GM23248 (cell line): ENCODE results near the gene PKD1. TPM values are rescaled to one million over a fixed set of nuclear protein-coding genes. Genes with fewer than 3 reads are reported as not detected.

Experiments used
- DNase-seq: peaks from one replicate; pipeline ENCODE4 v3.0.0-alpha.2; 2015
- H2AFZ ChIP-seq: fragments of 200-600 bp; sonication (generic); 2 replicates; pipeline ENCODE4 v1.6.1; 2016; ENCODE audit warnings: antibody characterized with exemption
- H3F3A ChIP-seq: fragments of 200-600 bp; sonication (generic); 2 replicates; pipeline ENCODE4 v1.6.1; 2016; ENCODE audit warnings: mild to moderate bottlenecking, antibody characterized with exemption, mixed run types; ENCODE audit not compliant: insufficient read depth
- H3K27ac ChIP-seq: fragments of 200-600 bp; sonication (generic); 2 replicates; pipeline ENCODE4 v1.5.1; 2016; ENCODE audit warnings: mild to moderate bottlenecking
- H3K27me3 ChIP-seq: fragments of 200-600 bp; sonication (generic); replicated peaks from 2 replicates; pipeline ENCODE4 v1.6.1; 2016; ENCODE audit warnings: mild to moderate bottlenecking; ENCODE audit not compliant: insufficient read depth
- H3K36me3 ChIP-seq: fragments of 200-600 bp; sonication (generic); 2 replicates; pipeline ENCODE4 v1.6.1; 2016; ENCODE audit warnings: low read depth, mild to moderate bottlenecking
- H3K4me1 ChIP-seq: fragments of 200-600 bp; sonication (generic); 2 replicates; pipeline ENCODE4 v1.6.1; 2016; ENCODE audit warnings: mild to moderate bottlenecking; ENCODE audit not compliant: insufficient read depth
- H3K4me2 ChIP-seq: fragments of 200-600 bp; sonication (generic); one replicate; pipeline ENCODE4 v1.6.1; 2016; ENCODE audit warnings: mild to moderate bottlenecking; ENCODE audit not compliant: unreplicated experiment
- H3K4me3 ChIP-seq: fragments of 200-600 bp; sonication (generic); 2 replicates; pipeline ENCODE4 v1.5.1; 2016; ENCODE audit warnings: mild to moderate bottlenecking
- H3K79me2 ChIP-seq: fragments of 200-600 bp; sonication (generic); 2 replicates; pipeline ENCODE4 v1.6.1; 2016; ENCODE audit warnings: mild to moderate bottlenecking; ENCODE audit not compliant: insufficient read depth
- H3K9ac ChIP-seq: fragments of 200-600 bp; sonication (generic); 2 replicates; pipeline ENCODE4 v1.6.1; 2016; ENCODE audit warnings: mild to moderate bottlenecking
- H3K9me2 ChIP-seq: fragments of 200-600 bp; sonication (generic); 2 replicates; pipeline ENCODE4 v1.6.1; 2016; ENCODE audit warnings: mixed run types, mild to moderate bottlenecking, moderate library complexity; ENCODE audit not compliant: insufficient read depth
- H3K9me3 ChIP-seq: fragments of 200-600 bp; sonication (generic); one replicate; pipeline ENCODE4 v1.6.1; 2017; ENCODE audit warnings: low read depth
- H4K20me1 ChIP-seq: fragments of 200-600 bp; sonication (generic); 2 replicates; pipeline ENCODE4 v1.6.0; 2016; ENCODE audit not compliant: insufficient read depth
- EZH2 ChIP-seq: fragments of 200-600 bp; sonication (generic); IDR thresholded peaks from 2 replicates; pipeline ENCODE4 v1.6.1; 2018; ENCODE audit warnings: antibody characterized with exemption, mild to moderate bottlenecking; ENCODE audit not compliant: insufficient read depth, poor library complexity, severe bottlenecking
- EZH2phosphoT487 ChIP-seq: fragments of 200-600 bp; sonication (generic); IDR thresholded peaks from 2 replicates; pipeline ENCODE4 v1.6.1; 2018; ENCODE audit warnings: antibody characterized with exemption, moderate library complexity, mild to moderate bottlenecking, low read depth; ENCODE audit not compliant: insufficient read depth
- WGBS, 2 experiments: methylation state at CpG; one replicate each; pipeline ENCODE4 v1.1.6; 2015 to 2017; ENCODE audit warnings: low lambda C conversion rate in 2 of 2, low coverage in 1 of 2; ENCODE audit errors: missing lambda C conversion rate in 2 of 2; 5-methylcytosine and 5-hydroxymethylcytosine counted together
- in situ Hi-C: fragments of 300-500 bp; cut with MboI; formaldehyde crosslinking; loops from 2 replicates; pipeline ENCODE4 v1.15.0; 2020
- polyA plus RNA-seq: library from polyadenylated mRNA; unstranded; fragments of >200 nt; fragmentation: Nextera tagmentation; extraction: Ambion mirVana; gene quantifications from 2 replicates; pipeline ENCODE4 v1.2.1, GENCODE V29; 2016
- total RNA-seq: library from RNA; depleted of rRNA; stranded (reverse); fragments of >200 nt; shearing (Covaris generic); gene quantifications from 2 replicates; pipeline ENCODE4 v1.2.3, GENCODE V29; 2014

Gene PKD1
- total and polyA plus RNA-seq, 2 experiments from 2014 or later, result 48.4 to 201 TPM

- H3K9ac ChIP-seq, result no peak overlapping the region
- H3K9me2 ChIP-seq, result no peaks in the 10 kb centered on the region
- no peaks in the 10 kb centered on the region for H3F3A ChIP-seq
- H3K79me2 ChIP-seq, result no peaks in the 10 kb centered on the region
- no peak overlapping the region for H3K4me3 ChIP-seq
- no peaks in the 10 kb centered on the region for H3K9me3 ChIP-seq
- H4K20me1 ChIP-seq, result no peaks in the 10 kb centered on the region
- no peaks in the 10 kb centered on the region for H3K4me1 ChIP-seq
- no peak for DNase-seq
- H2AFZ ChIP-seq, result no peak overlapping the region
- in situ Hi-C loops, result no loop called here
- H3K4me2 ChIP-seq, result no peak overlapping the region
- TF ChIP-seq EZH2phosphoT487, result no peak
- TF ChIP-seq EZH2, result no peak
- H3K27me3 ChIP-seq, result no peaks in the 10 kb centered on the region
- 90 to 91% methylated on average over 34 of the region's 35 CpGs for WGBS, 2 experiments
- no peak overlapping the region for H3K27ac ChIP-seq
- no peaks in the 10 kb centered on the region for H3K36me3 ChIP-seq
Measured at GRCh38 chr16:2081201-2082084, 54.3 kb downstream of the PKD1 start.

DNA sequence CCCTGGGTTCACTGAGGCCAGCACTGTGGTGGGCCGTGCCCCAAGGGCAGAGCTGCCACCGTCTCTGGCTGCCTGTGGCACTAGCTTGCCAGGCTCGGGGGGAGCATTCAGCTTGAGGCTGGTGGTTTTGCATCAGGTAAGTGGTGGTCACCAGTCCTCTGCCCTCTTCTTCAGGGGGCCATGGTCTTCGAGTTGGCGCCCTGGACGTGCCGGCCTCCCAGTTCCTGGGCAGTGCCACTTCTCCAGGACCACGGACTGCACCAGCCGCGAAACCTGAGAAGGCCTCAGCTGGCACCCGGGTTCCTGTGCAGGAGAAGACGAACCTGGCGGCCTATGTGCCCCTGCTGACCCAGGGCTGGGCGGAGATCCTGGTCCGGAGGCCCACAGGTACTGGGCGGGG is 55.7 kb downstream of the PKD1 start:
- DNase-seq, result no peak
- Histone ChIP-seq H3K4me3 (no peak overlapping the region), H3K27ac (no peak overlapping the region), H3K9me2 (no peaks in the 10 kb centered on the region), H3K4me2 (no peak overlapping the region), H3F3A (no peaks in the 10 kb centered on the region), H3K9me3 (no peaks in the 10 kb centered on the region), H4K20me1 (no peaks in the 10 kb centered on the region), H2AFZ (no peak overlapping the region), H3K4me1 (no peaks in the 10 kb centered on the region), H3K27me3 (no peaks in the 10 kb centered on the region), H3K36me3 (no peaks in the 10 kb centered on the region), H3K9ac (no peak overlapping the region), H3K79me2 (no peaks in the 10 kb centered on the region)
- TF ChIP-seq EZH2 (no peak), EZH2phosphoT487 (no peak)
- 92 to 95% methylated on average over 16 of the region's 16 CpGs for WGBS, 2 experiments
- in situ Hi-C loops, result no loop called here

DNA sequence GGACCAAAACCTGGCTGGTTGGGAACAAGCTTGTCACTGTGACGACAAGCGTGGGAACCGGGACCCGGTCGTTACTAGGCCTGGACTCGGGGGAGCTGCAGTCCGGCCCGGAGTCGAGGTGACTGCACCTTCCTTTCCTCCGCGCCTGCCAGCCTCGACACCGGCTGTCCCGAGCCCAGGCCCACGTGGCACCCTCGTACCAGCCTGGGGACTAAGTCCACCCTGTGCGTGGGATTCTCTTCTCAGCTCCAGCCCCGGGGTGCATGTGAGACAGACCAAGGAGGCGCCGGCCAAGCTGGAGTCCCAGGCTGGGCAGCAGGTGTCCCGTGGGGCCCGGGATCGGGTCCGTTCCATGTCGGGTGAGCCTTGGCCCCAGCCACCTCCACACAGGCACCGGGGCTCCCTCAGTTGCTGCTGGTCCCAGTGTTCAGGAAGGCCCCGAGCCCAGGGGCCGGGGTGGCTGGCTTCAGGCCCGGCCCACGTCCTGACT is 56.3 kb downstream of the PKD1 start:
- Histone ChIP-seq H3K4me1 (no peaks in the 10 kb centered on the region), H2AFZ (no peak overlapping the region), H3K9me2 (no peaks in the 10 kb centered on the region), H3K9ac (no peak overlapping the region), H3K9me3 (no peaks in the 10 kb centered on the region), H3K4me3 (no peak overlapping the region), H3K36me3 (no peaks in the 10 kb centered on the region; the same call in 1 of the 2 replicates), H3F3A (no peaks in the 10 kb centered on the region), H3K4me2 (no peak overlapping the region), H4K20me1 (no peaks in the 10 kb centered on the region), H3K27me3 (no peaks in the 10 kb centered on the region), H3K79me2 (no peaks in the 10 kb centered on the region), H3K27ac (no peak overlapping the region)
- TF ChIP-seq EZH2phosphoT487 (no peak), EZH2 (no peak)
- in situ Hi-C loops, result no loop called here
- DNase-seq, result no peak
- 94 to 97% methylated on average over 25 to 30 of the region's 30 CpGs for WGBS, 2 experiments

GRCh38 chr16:2078691-2079090 is 57.0 kb downstream of the PKD1 start:
- Histone ChIP-seq H3K27me3 (no peaks in the 10 kb centered on the region), H3K27ac (no peak overlapping the region), H3K9me2 (no peaks in the 10 kb centered on the region), H3F3A (no peaks in the 10 kb centered on the region), H3K9ac (no peak overlapping the region), H3K4me2 (no peak overlapping the region), H3K9me3 (no peaks in the 10 kb centered on the region), H3K4me1 (no peaks in the 10 kb centered on the region), H4K20me1 (no peaks in the 10 kb centered on the region), H3K4me3 (no peak overlapping the region), H3K36me3 (no peaks in the 10 kb centered on the region; the same call in 1 of the 2 replicates), H3K79me2 (no peaks in the 10 kb centered on the region), H2AFZ (no peak overlapping the region)
- 89 to 91% methylated on average over 21 to 23 of the region's 23 CpGs for WGBS, 2 experiments
- TF ChIP-seq EZH2 (no peak), EZH2phosphoT487 (no peak)
- no peak for DNase-seq
- in situ Hi-C loops, result no loop called here
